ENCODE measurements around the gene COL19A1.

DNA sequence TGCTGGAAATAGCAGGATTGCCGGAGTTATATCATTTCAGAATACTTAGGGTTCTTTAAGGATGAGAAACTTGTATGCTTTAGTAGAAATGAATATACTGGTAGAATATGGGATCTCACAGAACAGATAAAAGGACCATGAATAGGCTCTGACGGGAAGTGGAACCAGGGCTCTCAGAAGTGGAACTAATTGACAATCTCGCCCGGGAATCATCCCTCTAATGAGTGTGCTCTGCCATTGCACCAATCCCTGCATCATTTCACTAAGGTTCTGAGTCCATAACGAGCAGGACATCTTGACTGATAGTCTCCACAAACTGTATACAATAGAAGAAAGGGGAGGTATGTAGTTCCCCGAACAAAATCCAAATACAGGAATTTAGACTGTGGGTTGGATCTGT lies 286.4 kb downstream of the COL19A1 start:
- TF ChIP-seq POLR2AphosphoS5 (IDR thresholded peaks at IDR 0.05; ENCODE audit: borderline replicate concordance, low read depth, low read length) (no peak), EZH2 (IDR thresholded peaks at IDR 0.05) (no peak), FOXP2 (optimal IDR thresholded peaks at IDR 0.05; ENCODE audit: control extremely low read depth, extremely low read length, insufficient read depth) (no peak)
